ENCODE data around the gene PLEKHH3. TPM values are rescaled to one million over a fixed set of nuclear protein-coding genes. Genes with fewer than 3 reads are reported as not detected.
A peak's percentile ranks its signal among the peaks of the same experiment; 100 is the strongest.

Gene PLEKHH3
- total RNA-seq, 1 experiment from 2014 or later = 26.2 TPM

GRCh38 chr17:42723636-42724035 lies 46.8 kb upstream of the PLEKHH3 start:
- DNase-seq = no peak
- TF ChIP-seq, protein P1, sequence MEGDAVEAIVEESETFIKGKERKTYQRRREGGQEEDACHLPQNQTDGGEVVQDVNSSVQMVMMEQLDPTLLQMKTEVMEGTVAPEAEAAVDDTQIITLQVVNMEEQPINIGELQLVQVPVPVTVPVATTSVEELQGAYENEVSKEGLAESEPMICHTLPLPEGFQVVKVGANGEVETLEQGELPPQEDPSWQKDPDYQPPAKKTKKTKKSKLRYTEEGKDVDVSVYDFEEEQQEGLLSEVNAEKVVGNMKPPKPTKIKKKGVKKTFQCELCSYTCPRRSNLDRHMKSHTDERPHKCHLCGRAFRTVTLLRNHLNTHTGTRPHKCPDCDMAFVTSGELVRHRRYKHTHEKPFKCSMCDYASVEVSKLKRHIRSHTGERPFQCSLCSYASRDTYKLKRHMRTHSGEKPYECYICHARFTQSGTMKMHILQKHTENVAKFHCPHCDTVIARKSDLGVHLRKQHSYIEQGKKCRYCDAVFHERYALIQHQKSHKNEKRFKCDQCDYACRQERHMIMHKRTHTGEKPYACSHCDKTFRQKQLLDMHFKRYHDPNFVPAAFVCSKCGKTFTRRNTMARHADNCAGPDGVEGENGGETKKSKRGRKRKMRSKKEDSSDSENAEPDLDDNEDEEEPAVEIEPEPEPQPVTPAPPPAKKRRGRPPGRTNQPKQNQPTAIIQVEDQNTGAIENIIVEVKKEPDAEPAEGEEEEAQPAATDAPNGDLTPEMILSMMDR (IDR thresholded peaks at IDR 0.05; ENCODE audit: insufficient read depth in 1 of 2, low read depth in 1 of 2, low read length in 1 of 2, severe bottlenecking in 1 of 2, unreplicated experiment in 1 of 2) = no peak
- no TSS peak for BruUV-seq (replicated peaks)
- no peaks in the 10 kb centered on the region for H3K27me3 ChIP-seq (replicated peaks; ENCODE audit: control insufficient read depth, insufficient read depth, low read length)
- H3K36me3 ChIP-seq (ENCODE audit: control insufficient read depth, insufficient read depth, low read length) = peaks cover 2% of the 10 kb centered on the region
- H3K4me1 ChIP-seq = no peaks in the 10 kb centered on the region
- POLR2A ChIA-PET = no interaction called here
- CTCF ChIA-PET = no interaction called here
- no peak overlapping the region for H3K4me3 ChIP-seq (ENCODE audit: low read depth, low read length)
- Mint-ChIP-seq H3K36me3 (ENCODE audit: insufficient read depth, unreplicated experiment) (peaks cover 15% of the 10 kb centered on the region), H3K4me1 (ENCODE audit: low read depth, unreplicated experiment) (no peaks in the 10 kb centered on the region), H3K27ac (ENCODE audit: unreplicated experiment) (no peak overlapping the region), H3K27me3 (ENCODE audit: insufficient read depth, unreplicated experiment) (no peaks in the 10 kb centered on the region), H3K4me3 (ENCODE audit: unreplicated experiment) (no peak overlapping the region), H3K9me3 (ENCODE audit: unreplicated experiment) (no peaks in the 10 kb centered on the region)
- intact Hi-C loops (cut with micrococcal nuclease; ENCODE audit: unreplicated experiment) = no loop called here
- no peaks in the 10 kb centered on the region for H3K9me3 ChIP-seq

DNA sequence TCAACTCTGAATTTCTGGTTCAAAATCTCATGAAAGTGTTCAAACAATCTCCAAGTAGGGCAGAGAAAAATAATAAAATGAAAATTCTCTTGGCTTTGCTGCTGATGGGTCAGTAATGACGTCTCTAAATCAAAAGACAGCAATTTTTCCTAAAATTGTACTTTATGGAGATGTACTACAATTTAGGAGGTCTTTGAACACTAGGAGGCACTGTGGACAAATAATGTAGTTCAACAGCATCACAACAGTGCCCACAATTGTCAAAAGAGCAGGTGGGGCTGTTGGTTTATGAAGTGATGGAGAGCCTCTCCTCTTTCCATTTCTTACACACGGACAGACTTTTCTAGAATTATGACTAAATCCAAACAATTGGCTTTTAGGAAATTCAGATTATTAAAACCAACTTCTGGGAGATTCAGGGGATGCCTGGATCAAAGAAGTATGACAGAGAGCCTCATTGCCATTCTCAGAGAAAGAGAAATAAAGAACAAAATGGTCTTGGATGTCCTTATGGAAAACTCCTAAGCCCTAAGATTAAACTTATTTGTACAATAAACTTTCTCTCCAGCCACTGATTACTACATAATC lies 44.3 kb upstream of the PLEKHH3 start:
- Mint-ChIP-seq H3K27me3 (ENCODE audit: insufficient read depth, unreplicated experiment) (no peaks in the 10 kb centered on the region), H3K27ac (ENCODE audit: unreplicated experiment) (no peak overlapping the region), H3K36me3 (ENCODE audit: insufficient read depth, unreplicated experiment) (peaks cover 16% of the 10 kb centered on the region), H3K9me3 (ENCODE audit: unreplicated experiment) (no peaks in the 10 kb centered on the region), H3K4me3 (ENCODE audit: unreplicated experiment) (no peak overlapping the region), H3K4me1 (ENCODE audit: low read depth, unreplicated experiment) (no peaks in the 10 kb centered on the region)
- peak in 1 of 2 experiments; percentile 76 for DNase-seq
- TF ChIP-seq, protein P1 (IDR thresholded peaks at IDR 0.05; ENCODE audit: insufficient read depth in 1 of 2, low read depth in 1 of 2, low read length in 1 of 2, severe bottlenecking in 1 of 2, unreplicated experiment in 1 of 2) = peak; percentile 72 to 73
- Histone ChIP-seq H3K27me3 (replicated peaks; ENCODE audit: control insufficient read depth, insufficient read depth, low read length) (no peaks in the 10 kb centered on the region), H3K36me3 (ENCODE audit: control insufficient read depth, insufficient read depth, low read length) (peaks cover 2% of the 10 kb centered on the region), H3K4me3 (ENCODE audit: low read depth, low read length) (no peak overlapping the region), H3K4me1 (no peaks in the 10 kb centered on the region), H3K9me3 (no peaks in the 10 kb centered on the region)
- POLR2A ChIA-PET = no interaction called here
- BruUV-seq (replicated peaks) = no TSS peak
- intact Hi-C loops (cut with micrococcal nuclease; ENCODE audit: unreplicated experiment) = loop anchor here (1.0 kb wide), 3 partner anchors 42 to 216 kb away; partner anchors contain the start of gene BECN1
- CTCF ChIA-PET = interaction anchor here (1.1 to 2.0 kb wide), 3 partner anchors 42 to 103 kb away, joined by 5 to 9 read pairs (median 8); partner anchors contain the start of gene BECN1

- H3K27me3 ChIP-seq (replicated peaks; ENCODE audit: control insufficient read depth, insufficient read depth, low read length) = no peaks in the 10 kb centered on the region
- H3K4me3 ChIP-seq (ENCODE audit: low read depth, low read length) = no peak overlapping the region
- H3K4me1 ChIP-seq = no peaks in the 10 kb centered on the region
- no TSS peak for BruUV-seq (replicated peaks)
- Mint-ChIP-seq H3K27ac (ENCODE audit: unreplicated experiment) (no peak overlapping the region), H3K36me3 (ENCODE audit: insufficient read depth, unreplicated experiment) (peaks cover 36% of the 10 kb centered on the region), H3K27me3 (ENCODE audit: insufficient read depth, unreplicated experiment) (no peaks in the 10 kb centered on the region), H3K4me3 (ENCODE audit: unreplicated experiment) (no peak overlapping the region), H3K4me1 (ENCODE audit: low read depth, unreplicated experiment) (no peaks in the 10 kb centered on the region), H3K9me3 (ENCODE audit: unreplicated experiment) (no peaks in the 10 kb centered on the region)
- peaks cover 1% of the 10 kb centered on the region for H3K36me3 ChIP-seq (ENCODE audit: control insufficient read depth, insufficient read depth, low read length)
- no peak for DNase-seq
- ChIA-PET CTCF (interaction anchor here (1.5 kb wide), 1 partner anchor 54 kb away, joined by 6 read pairs; no protein-coding TSS in a partner anchor), POLR2A (no interaction called here)
- TF ChIP-seq, protein P1 (IDR thresholded peaks at IDR 0.05; ENCODE audit: insufficient read depth in 1 of 2, low read depth in 1 of 2, low read length in 1 of 2, severe bottlenecking in 1 of 2, unreplicated experiment in 1 of 2) = no peak
- intact Hi-C loops (cut with micrococcal nuclease; ENCODE audit: unreplicated experiment) = no loop called here
- H3K9me3 ChIP-seq = no peaks in the 10 kb centered on the region
Observed at GRCh38 chr17:42709561-42709960, 32.8 kb upstream of the PLEKHH3 start.

Data from Caco-2 (cell line).